Cardiac fibroblast (primary cell): ENCODE results near the gene CORO2B.
A peak's percentile ranks its signal among the peaks of the same experiment; 100 is the strongest.

Source experiments
- DNase-seq, 2 donors: peaks; one replicate each; pipeline versions ENCODE4 v3.0.0 to v3.0.0-alpha.2; 2010; ENCODE audit warnings: low read depth in 2 of 2
- H3K4me3 ChIP-seq, 2 donors: replicated peaks in 1 of 2; 1 replicate in 1 of 2; 2 replicates in 1 of 2; pipeline ENCODE4 v1.5.1; 2011; ENCODE audit warnings: low read depth in 2 of 2, low read length in 2 of 2, mild to moderate bottlenecking in 2 of 2, moderate library complexity in 1 of 2
- CTCF ChIP-seq: IDR thresholded peaks from one replicate; pipeline ENCODE4 v1.5.1; 2011; ENCODE audit warnings: low read depth, mild to moderate bottlenecking, low read length, inconsistent platforms

The CORO2B gene

GRCh38 chr15:68651916-68652525 is 73.2 kb downstream of the CORO2B start:
- DNase-seq, result peak in 1 of 2 donors; percentile 41
- no peak overlapping the region for H3K4me3 ChIP-seq
- TF ChIP-seq CTCF, result no peak

- H3K4me3 ChIP-seq, result no peak overlapping the region
- TF ChIP-seq CTCF, result no peak
- no peak for DNase-seq
Observed at GRCh38 chr15:68653031-68653635, 74.3 kb downstream of the CORO2B start.

- no peak for TF ChIP-seq CTCF
- H3K4me3 ChIP-seq, result no peak overlapping the region
- DNase-seq, result no peak
Observed at GRCh38 chr15:68653801-68654200, 75.0 kb downstream of the CORO2B start.

GRCh38 chr15:68654786-68655560 is 76.2 kb downstream of the CORO2B start:
- no peak for DNase-seq
- TF ChIP-seq CTCF, result no peak
- no peak overlapping the region for H3K4me3 ChIP-seq

GRCh38 chr15:68655686-68656437 is 77.1 kb downstream of the CORO2B start:
- no peak for TF ChIP-seq CTCF
- H3K4me3 ChIP-seq, result no peak overlapping the region
- DNase-seq, result no peak

GRCh38 chr15:68656438-68656739 is 77.6 kb downstream of the CORO2B start:
- no peak for DNase-seq
- no peak overlapping the region for H3K4me3 ChIP-seq
- TF ChIP-seq CTCF, result no peak
